ENCODE measurements around the gene PRR22.

Gene PRR22

GRCh38 chr19:5814123-5814851 is 29.7 kb upstream of the PRR22 start:
- H4K20me1 ChIP-seq (ENCODE audit: insufficient read depth, low read length) = no peaks in the 10 kb centered on the region
- TF ChIP-seq CTCF (IDR thresholded peaks at IDR 0.05; ENCODE audit: low read length) = no peak
- no peak for TF ChIP-seq EZH2 (optimal IDR thresholded peaks at IDR 0.05; ENCODE audit: low read depth, low read length)
- TF ChIP-seq EZH2phosphoT487 (IDR thresholded peaks at IDR 0.05; ENCODE audit: low read length) = no peak
- H3F3A ChIP-seq (ENCODE audit: insufficient read depth, low read length) = no peaks in the 10 kb centered on the region
- no peak overlapping the region for H2AFZ ChIP-seq (ENCODE audit: low read length)
- no peak overlapping the region for H3K4me3 ChIP-seq (ENCODE audit: low read length)
- H3K9me3 ChIP-seq (replicated peaks; ENCODE audit: insufficient read depth, low read length) = no peaks in the 10 kb centered on the region
- H3K27ac ChIP-seq (ENCODE audit: low read length) = no peak overlapping the region
- no peaks in the 10 kb centered on the region for H3K79me2 ChIP-seq (ENCODE audit: low read length)
- no peaks in the 10 kb centered on the region for H3K36me3 ChIP-seq (replicated peaks; ENCODE audit: insufficient read depth, low read length)
- no peak overlapping the region for H3K4me2 ChIP-seq (ENCODE audit: low read depth, low read length)
- H3K27me3 ChIP-seq (replicated peaks; ENCODE audit: insufficient read depth, low read length) = peaks cover 30% of the 10 kb centered on the region
- H3K9ac ChIP-seq (ENCODE audit: low read length) = no peak overlapping the region
- no peaks in the 10 kb centered on the region for H3K9me2 ChIP-seq (replicated peaks; ENCODE audit: insufficient read depth, low read length)
- H3K4me1 ChIP-seq (ENCODE audit: low read length) = no peaks in the 10 kb centered on the region
- DNase-seq = no peak

GRCh38 chr19:5811117-5811516 is 26.6 kb upstream of the PRR22 start:
- H3K27me3 ChIP-seq (replicated peaks; ENCODE audit: insufficient read depth, low read length) = peaks cover 32% of the 10 kb centered on the region

GRCh38 chr19:5809469-5809868 is 24.9 kb upstream of the PRR22 start:
- Histone ChIP-seq H3K79me2 (ENCODE audit: low read length) (peaks cover 4% of the 10 kb centered on the region; the same call in 1 of the 2 replicates), H3K9me3 (replicated peaks; ENCODE audit: insufficient read depth, low read length) (no peaks in the 10 kb centered on the region), H3K4me1 (ENCODE audit: low read length) (no peaks in the 10 kb centered on the region), H3K9ac (ENCODE audit: low read length) (no peak overlapping the region), H4K20me1 (ENCODE audit: insufficient read depth, low read length) (no peaks in the 10 kb centered on the region; the same call in 1 of the 2 replicates), H3K4me2 (ENCODE audit: low read depth, low read length) (no peak overlapping the region), H3K27me3 (replicated peaks; ENCODE audit: insufficient read depth, low read length) (peaks cover 21% of the 10 kb centered on the region), H3K36me3 (replicated peaks; ENCODE audit: insufficient read depth, low read length) (no peaks in the 10 kb centered on the region), H3K4me3 (ENCODE audit: low read length) (no peak overlapping the region), H3K27ac (ENCODE audit: low read length) (no peak overlapping the region), H2AFZ (ENCODE audit: low read length) (no peak overlapping the region), H3F3A (ENCODE audit: insufficient read depth, low read length) (0 out of 2 replicates have a peak, but pooled peaks cover 6% of the 10 kb centered on the region), H3K9me2 (replicated peaks; ENCODE audit: insufficient read depth, low read length) (no peaks in the 10 kb centered on the region)
- TF ChIP-seq EZH2phosphoT487 (IDR thresholded peaks at IDR 0.05; ENCODE audit: low read length) (no peak), EZH2 (optimal IDR thresholded peaks at IDR 0.05; ENCODE audit: low read depth, low read length) (no peak), CTCF (IDR thresholded peaks at IDR 0.05; ENCODE audit: low read length) (no peak)
- DNase-seq = no peak

More at GRCh38 chr19:5811117-5811516, 26.6 kb upstream of the PRR22 start:
- no peak overlapping the region for H3K27ac ChIP-seq (ENCODE audit: low read length)
- no peak for TF ChIP-seq CTCF (IDR thresholded peaks at IDR 0.05; ENCODE audit: low read length)
- TF ChIP-seq EZH2phosphoT487 (IDR thresholded peaks at IDR 0.05; ENCODE audit: low read length) = no peak
- TF ChIP-seq EZH2 (optimal IDR thresholded peaks at IDR 0.05; ENCODE audit: low read depth, low read length) = no peak
- no peak for DNase-seq
- H3K79me2 ChIP-seq (ENCODE audit: low read length) = peaks cover 3% of the 10 kb centered on the region; the same call in 1 of the 2 replicates
- no peak overlapping the region for H2AFZ ChIP-seq (ENCODE audit: low read length)
- H3K36me3 ChIP-seq (replicated peaks; ENCODE audit: insufficient read depth, low read length) = no peaks in the 10 kb centered on the region
- no peaks in the 10 kb centered on the region for H3K9me2 ChIP-seq (replicated peaks; ENCODE audit: insufficient read depth, low read length)
- no peaks in the 10 kb centered on the region for H3K9me3 ChIP-seq (replicated peaks; ENCODE audit: insufficient read depth, low read length)
- H3K9ac ChIP-seq (ENCODE audit: low read length) = no peak overlapping the region
- H3K4me1 ChIP-seq (ENCODE audit: low read length) = no peaks in the 10 kb centered on the region
- H3K4me3 ChIP-seq (ENCODE audit: low read length) = no peak overlapping the region
- H4K20me1 ChIP-seq (ENCODE audit: insufficient read depth, low read length) = no peaks in the 10 kb centered on the region; the same call in 1 of the 2 replicates
- no peak overlapping the region for H3K4me2 ChIP-seq (ENCODE audit: low read depth, low read length)
- H3F3A ChIP-seq (ENCODE audit: insufficient read depth, low read length) = 0 out of 2 replicates have a peak, but pooled peaks cover 5% of the 10 kb centered on the region
